ENCODE data around the gene CFL1.

The CFL1 gene

GRCh38 chr11:65887723-65888162 lies 29.8 kb upstream of the CFL1 start:
- DNase-seq = peak; percentile 43

DNA sequence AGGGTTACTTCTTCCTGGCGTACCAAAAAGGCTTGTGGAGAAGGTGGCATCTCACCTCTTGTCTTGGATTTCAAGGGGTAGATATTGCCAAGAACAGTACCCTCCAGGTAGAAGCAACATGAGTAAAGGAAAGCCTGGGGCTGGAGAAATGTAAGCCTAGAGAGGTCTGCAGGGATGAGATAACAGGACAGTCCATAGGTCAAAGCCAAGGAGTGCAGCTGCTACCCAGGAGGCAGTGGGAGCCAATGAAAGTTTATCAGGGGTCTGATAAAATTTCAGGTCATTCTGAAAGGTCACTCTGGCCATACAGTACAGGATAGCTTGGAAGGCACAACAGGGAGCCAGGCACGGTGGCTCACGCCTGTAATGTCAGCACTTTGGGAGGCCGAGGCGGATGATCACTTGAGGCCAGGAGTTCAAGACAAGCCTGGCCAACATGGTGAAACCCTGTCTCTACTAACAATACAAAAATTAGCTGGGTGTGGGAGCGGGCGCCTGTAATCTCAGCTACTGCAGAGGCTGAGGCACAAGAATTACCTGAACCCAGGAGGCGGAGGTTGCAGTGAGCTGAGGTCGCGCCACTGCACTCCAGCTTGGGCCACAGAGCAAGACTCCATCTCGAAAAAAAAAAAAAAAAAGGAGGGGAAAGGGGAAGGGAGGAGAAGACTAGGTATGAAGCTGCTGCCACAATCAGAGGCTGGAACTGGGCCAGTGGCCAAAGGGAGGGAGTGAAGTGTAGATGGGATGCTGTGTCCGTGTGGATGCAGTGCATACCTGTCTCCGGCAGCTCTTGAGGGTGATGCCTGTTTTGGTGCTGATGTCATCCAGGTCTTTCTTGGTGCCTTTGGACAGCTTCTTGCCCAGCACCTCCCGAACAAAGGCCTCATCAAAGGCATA lies 29.1 kb upstream of the CFL1 start:
- DNase-seq = no peak

DNA sequence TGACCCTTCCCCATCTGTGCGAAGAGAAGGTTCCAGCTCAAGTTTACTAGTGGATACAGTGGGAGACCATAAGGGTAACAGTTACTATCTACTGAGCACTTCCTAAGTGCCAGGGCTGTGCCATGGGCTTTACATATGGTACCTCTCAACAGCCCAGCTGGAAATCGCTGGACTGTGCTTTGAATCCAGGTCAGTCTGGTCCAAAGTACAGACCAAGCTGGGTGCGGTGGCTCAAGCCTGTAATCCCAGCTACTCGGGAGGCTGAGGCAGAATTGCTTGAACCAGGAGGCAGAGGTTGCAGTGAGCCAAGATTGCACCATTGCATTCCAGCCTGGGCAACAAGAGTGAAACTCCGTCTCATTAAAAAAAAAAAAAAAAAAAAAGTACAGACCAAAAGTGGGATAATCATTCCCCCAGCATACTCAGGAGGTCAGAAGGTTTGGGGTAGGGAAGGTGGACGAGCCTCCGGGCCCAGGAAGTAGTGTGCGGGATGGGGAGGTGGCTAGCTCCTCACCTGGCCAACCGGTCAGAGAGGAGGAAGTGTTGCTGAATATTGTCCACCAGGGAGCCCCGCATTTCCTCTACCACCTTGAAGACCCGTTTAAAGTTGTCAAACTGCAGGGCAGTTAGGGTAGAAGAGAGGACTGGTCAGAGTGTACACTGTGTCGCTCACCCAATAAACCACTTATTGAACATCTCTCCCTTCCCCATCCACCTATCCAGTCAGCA lies 28.0 kb upstream of the CFL1 start:
- DNase-seq = no peak

GRCh38 chr11:65885231-65885630 lies 27.3 kb upstream of the CFL1 start:
- no peak for DNase-seq

DNA sequence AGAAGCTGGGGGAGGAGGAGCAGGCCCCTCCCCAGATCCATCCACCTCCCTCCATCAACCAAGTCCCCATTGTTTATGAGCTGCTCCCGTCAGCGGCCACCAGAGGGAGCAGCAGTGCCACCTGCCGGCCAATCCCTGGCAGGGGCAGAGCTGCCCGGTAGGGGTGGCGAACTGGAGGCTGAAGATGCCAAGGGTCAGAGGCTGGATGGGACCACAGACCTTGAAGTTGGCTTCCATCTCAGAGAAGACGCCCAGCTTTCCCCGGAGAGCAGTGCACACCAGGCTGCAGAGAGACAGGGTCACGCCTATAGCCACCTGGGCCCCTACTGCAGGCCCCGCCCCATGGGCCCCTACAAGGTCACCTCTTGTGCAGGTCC lies 26.7 kb upstream of the CFL1 start:
- peak; percentile 85 for DNase-seq

- DNase-seq = no peak
Observed at GRCh38 chr11:65883786-65884715, 26.1 kb upstream of the CFL1 start.

GRCh38 chr11:65883058-65883761 lies 25.2 kb upstream of the CFL1 start:
- DNase-seq = no peak

DNA sequence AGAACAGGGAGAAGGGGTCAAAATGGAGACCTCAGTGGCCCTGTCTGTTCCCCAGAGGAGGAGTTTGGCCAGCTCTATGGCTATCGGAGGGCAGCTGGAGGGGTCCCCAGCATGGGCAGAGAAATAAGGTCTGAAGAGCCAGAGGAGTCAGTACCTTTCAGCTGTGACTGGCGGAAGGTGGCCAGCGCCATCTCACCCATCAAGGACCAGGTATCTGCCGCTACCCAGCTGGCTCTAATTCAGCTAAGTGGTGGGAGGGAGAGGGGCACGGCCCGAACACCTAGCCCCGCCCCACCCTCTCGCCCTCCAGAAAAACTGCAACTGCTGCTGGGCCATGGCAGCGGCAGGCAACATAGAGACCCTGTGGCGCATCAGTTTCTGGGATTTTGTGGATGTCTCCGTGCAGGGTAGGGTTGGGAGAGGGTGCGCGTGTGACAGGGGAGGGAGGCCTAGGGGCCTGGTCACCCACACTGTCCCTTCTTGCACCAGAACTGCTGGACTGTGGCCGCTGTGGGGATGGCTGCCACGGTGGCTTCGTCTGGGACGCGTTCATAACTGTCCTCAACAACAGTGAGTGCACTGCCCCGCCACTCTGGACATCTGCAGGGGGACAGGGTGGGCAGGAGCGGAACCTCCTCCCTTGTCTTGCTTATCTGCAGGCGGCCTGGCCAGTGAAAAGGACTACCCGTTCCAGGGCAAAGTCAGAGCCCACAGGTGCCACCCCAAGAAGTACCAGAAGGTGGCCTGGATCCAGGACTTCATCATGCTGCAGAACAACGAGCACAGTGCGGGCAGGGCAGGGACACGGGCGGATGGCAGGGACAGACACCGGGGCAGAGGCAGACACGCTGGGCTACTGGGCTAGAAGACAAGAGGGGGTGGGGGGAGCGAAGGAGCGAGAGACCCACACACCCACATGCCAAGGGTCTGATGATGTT lies 24.4 kb upstream of the CFL1 start:
- DNase-seq = no peak

DNA sequence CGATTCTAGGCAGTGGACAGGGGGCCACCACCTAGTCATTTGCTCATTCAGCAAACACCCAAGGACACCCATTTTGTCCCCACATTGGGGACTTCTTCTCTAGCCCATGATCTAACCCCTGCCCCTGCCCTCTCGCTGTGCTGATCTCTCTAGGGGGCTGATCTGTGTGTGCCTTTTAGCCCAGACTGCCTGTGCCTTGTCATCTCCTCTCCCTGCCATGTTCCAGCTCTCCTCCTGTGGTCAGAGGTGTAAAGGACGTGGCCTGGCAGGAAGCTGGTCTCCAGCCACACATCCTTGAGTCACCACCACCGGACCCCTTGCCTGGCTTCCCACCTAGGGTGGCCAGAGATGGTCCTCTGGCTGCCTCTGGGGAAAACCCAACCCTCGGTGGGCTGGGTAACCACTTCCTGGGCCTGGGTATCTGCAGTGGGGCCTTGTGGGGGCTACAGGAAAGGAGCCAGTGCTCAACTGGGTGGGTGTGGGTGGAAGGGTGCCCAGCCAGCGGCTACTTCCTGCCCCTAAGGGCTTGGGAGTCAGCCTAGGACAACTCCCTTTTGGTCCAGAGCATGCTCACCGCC lies 23.0 kb upstream of the CFL1 start:
- no peak for DNase-seq

- no peak for DNase-seq
Observed at GRCh38 chr11:65880027-65880426, 22.0 kb upstream of the CFL1 start.

GRCh38 chr11:65879617-65880016 lies 21.6 kb upstream of the CFL1 start, which contains the start of gene CTSW:
Gene CTSW, plus strand, starts transcription at chr11:65879837. Its CDS starts 18 bp downstream, at chr11:65879855.
- DNase-seq = peak; percentile 64

DNA sequence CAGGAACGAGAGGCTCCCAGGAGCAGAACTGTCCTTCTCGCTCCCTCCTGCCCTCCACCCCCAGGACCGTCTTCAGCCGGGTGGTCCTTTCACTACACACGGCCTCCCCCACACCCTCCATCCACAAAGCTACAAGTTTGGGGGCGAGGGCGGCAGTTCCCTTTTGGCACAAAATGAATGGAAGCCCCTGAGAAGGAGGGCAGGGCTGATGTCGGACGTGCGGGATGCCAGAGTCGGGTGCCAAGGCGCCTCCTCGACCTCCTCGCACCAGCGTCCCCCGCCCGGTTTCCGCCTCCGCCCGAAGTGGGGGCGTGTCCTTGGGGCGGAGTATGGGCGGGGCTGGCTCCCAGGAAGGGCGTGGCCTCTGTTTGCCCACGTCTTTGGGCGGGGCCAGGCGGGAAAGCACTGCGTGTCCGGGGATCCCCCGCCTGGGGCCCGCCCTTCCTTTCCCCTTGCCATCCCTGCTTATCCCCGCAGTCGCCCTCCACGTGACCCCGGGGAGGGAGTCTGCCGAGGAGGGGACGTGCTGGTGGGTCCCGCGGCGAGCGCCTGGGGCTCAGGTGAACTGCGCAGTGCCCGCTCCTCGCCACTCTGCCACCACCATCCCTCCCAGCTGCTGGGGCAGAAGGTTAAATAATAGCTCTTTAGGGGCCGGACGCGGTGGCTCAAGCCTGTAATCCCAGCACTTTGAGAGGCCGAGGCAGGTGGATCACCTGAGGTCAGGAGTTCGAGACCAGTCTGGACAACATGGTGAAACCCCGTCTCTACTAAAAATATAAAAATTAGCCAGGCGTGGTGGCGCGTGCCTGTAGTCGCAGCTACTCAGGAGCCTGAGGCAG lies 15.6 kb upstream of the CFL1 start:
- peak; percentile 94 for DNase-seq

- DNase-seq = no peak
Observed at GRCh38 chr11:65872586-65873317, 14.8 kb upstream of the CFL1 start, which contains the start of gene EFEMP2. Gene EFEMP2, minus strand, starts transcription at chr11:65872800. Its CDS starts 446 bp downstream, at chr11:65872354.

DNA sequence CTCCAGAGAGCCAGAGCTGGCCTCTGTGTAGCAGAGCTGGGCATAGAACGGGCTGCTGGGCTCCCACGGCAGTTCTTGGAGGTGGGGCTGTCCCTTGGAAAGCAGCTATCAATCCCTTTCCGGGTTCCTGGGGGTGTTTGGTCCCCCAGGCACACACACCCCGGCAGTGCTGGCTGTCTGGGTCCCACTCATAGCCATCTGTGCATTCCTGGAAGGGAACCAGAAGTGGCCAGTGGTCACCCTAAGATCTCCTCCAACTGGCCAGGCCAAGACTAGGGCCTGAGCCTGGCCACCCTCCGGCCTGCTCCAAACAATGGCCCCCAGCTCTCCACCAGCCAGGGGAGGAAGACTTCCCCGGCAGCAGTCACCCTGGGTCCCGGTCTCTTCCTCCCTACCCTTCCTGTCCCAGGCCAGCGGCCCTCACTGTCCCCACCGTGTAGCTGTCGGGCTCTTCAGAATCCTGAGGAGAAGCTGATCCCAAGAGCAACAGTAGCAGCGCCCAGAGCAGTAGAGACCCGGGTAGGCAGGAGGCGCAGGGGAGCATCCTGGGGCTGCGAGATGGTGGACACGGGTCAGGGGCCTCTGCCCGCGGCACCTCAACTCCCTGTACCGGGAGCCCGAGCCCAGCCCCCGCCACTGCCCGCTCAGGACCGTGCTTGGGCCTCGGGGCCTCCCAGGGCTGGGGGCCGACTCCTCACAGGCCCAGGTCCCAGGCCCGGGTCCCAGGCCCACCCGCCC lies 14.0 kb upstream of the CFL1 start:
- no peak for DNase-seq

- no peak for DNase-seq
Observed at GRCh38 chr11:65870706-65871681, 13.0 kb upstream of the CFL1 start.

DNA sequence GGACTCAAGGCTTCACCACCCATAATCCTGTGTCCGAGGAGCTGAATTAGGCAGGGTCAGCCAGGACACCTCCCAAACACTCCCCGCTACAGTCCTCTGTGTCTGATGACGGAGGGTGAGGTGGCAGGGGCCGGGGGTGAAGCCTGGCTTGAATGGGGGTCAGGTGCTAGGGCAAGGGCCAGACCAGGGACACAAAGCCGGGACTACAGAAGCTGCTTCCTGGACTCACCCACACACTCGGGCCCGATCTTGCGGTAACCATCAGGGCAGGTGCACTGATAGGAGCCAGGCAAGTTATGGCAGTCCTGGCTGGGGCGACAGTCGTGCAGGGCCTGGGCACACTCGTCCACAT lies 12.3 kb upstream of the CFL1 start:
- DNase-seq = no peak

Measured in CD4-positive, alpha-beta T cell treated with Interleukin-6 for 4 hours (primary cell).